Tongue (tissue), 2 donors: ENCODE data around the gene LRRC58. TPM values are rescaled to one million over a fixed set of nuclear protein-coding genes. Genes with fewer than 3 reads are reported as not detected.
"Not testable (repeated sequence)": the region's sequence is repeated elsewhere in the genome, so short reads cannot be mapped to it uniquely, and the experiment has no call there.

Experiments used
- DNase-seq: peaks from one replicate; pipeline ENCODE4 v3.0.0-alpha.2; 2015
- total RNA-seq: library from RNA; depleted of rRNA; stranded (reverse); fragments of >200 nt; gene quantifications from one replicate; pipeline ENCODE4 v1.2.3, GENCODE V29; 2014

The LRRC58 gene
- total RNA-seq, 1 donor from 2014 or later, result 30.5 TPM

- DNase-seq, result no peak
Observed at GRCh38 chr3:120338517-120338916, 10.6 kb downstream of the LRRC58 start.

- DNase-seq, result no peak
Observed at GRCh38 chr3:120332646-120333045, 16.5 kb downstream of the LRRC58 start.

- no peak for DNase-seq
Observed at GRCh38 chr3:120331076-120331475, 18.1 kb downstream of the LRRC58 start.

GRCh38 chr3:120326784-120327183, 22.4 kb downstream of the LRRC58 start:
- no peak for DNase-seq

GRCh38 chr3:120324190-120324589, 25.0 kb downstream of the LRRC58 start:
- DNase-seq, result no peak

GRCh38 chr3:120323761-120324160, 25.4 kb downstream of the LRRC58 start:
- DNase-seq, result not testable (repeated sequence)

GRCh38 chr3:120311863-120312794, 37.0 kb downstream of the LRRC58 start:
- no peak for DNase-seq

- DNase-seq, result no peak
Observed at GRCh38 chr3:120306519-120307455, 42.4 kb downstream of the LRRC58 start.

GRCh38 chr3:120304616-120305015, 44.5 kb downstream of the LRRC58 start:
- DNase-seq, result no peak

GRCh38 chr3:120302361-120302760, 46.8 kb downstream of the LRRC58 start:
- DNase-seq, result no peak

- DNase-seq, result no peak
Observed at GRCh38 chr3:120300971-120301370, 48.2 kb downstream of the LRRC58 start.

- DNase-seq, result no peak
Observed at GRCh38 chr3:120299403-120299802, 49.8 kb downstream of the LRRC58 start.

- DNase-seq, result no peak
Observed at GRCh38 chr3:120298996-120299395, 50.2 kb downstream of the LRRC58 start.

GRCh38 chr3:120291552-120291951, 57.6 kb downstream of the LRRC58 start:
- not testable (repeated sequence) for DNase-seq

GRCh38 chr3:120289636-120290035, 59.5 kb downstream of the LRRC58 start:
- no peak for DNase-seq

- DNase-seq, result no peak
Observed at GRCh38 chr3:120286465-120286864, 62.7 kb downstream of the LRRC58 start.

- no peak for DNase-seq
Observed at GRCh38 chr3:120285508-120285841, 63.7 kb downstream of the LRRC58 start.

GRCh38 chr3:120284747-120285507, 64.2 kb downstream of the LRRC58 start, which contains the start of gene GPR156:
Gene GPR156 (minus strand): TSS chr3:120285222. CDS start chr3:120244098, 41,124 bp downstream.
- DNase-seq, result peak; percentile 25

GRCh38 chr3:120281261-120281660, 67.9 kb downstream of the LRRC58 start:
- no peak for DNase-seq

GRCh38 chr3:120280566-120280965, 68.6 kb downstream of the LRRC58 start:
- DNase-seq, result no peak

- no peak for DNase-seq
Observed at GRCh38 chr3:120280026-120280425, 69.1 kb downstream of the LRRC58 start.

GRCh38 chr3:120276767-120277166, 72.4 kb downstream of the LRRC58 start:
- no peak for DNase-seq
